Neural cell (in vitro differentiated cells): ENCODE measurements around the gene CHRM3.

Source experiments
- CTCF ChIP-seq: fragments of 450-650 bp; IDR thresholded peaks from 2 replicates; pipeline ENCODE4 v1.5.1; 2014; ENCODE audit warnings: antibody characterized with exemption, mild to moderate bottlenecking, moderate library complexity; ENCODE audit not compliant: poor library complexity, severe bottlenecking
- EP300 ChIP-seq: fragments of 450-650 bp; conservative IDR thresholded peaks from 2 replicates; pipeline ENCODE4 v1.6.1; 2014; ENCODE audit warnings: antibody characterized with exemption, mild to moderate bottlenecking, moderate library complexity; ENCODE audit not compliant: poor library complexity, severe bottlenecking
- EZH2 ChIP-seq: fragments of 200-600, 300-800 bp; shearing (Covaris generic), sonication (generic); IDR thresholded peaks from 2 replicates; pipeline ENCODE4 v1.6.1; 2014; ENCODE audit warnings: antibody characterized with exemption, low read length, borderline replicate concordance, mild to moderate bottlenecking; ENCODE audit not compliant: insufficient read depth, poor library complexity, severe bottlenecking
- MXI1 ChIP-seq: fragments of 450-650 bp; conservative IDR thresholded peaks from 2 replicates; pipeline ENCODE4 v1.6.1; 2014; ENCODE audit warnings: antibody characterized with exemption, mild to moderate bottlenecking; ENCODE audit not compliant: poor library complexity, severe bottlenecking
- RAD21 ChIP-seq: fragments of 450-650 bp; conservative IDR thresholded peaks from 2 replicates; pipeline ENCODE4 v1.6.1; 2014; ENCODE audit warnings: antibody characterized with exemption, mild to moderate bottlenecking, moderate library complexity
- REST ChIP-seq: IDR thresholded peaks from 2 replicates; pipeline ENCODE4 v1.6.1; 2012; ENCODE audit warnings: borderline replicate concordance
- TAF1 ChIP-seq: IDR thresholded peaks from 2 replicates; pipeline ENCODE4 v1.6.1; 2012; ENCODE audit warnings: low read depth

- no peak for TF ChIP-seq CTCF
- no peak for TF ChIP-seq RAD21
- no peak for TF ChIP-seq EP300
- no peak for TF ChIP-seq EZH2
- TF ChIP-seq TAF1: no peak
- TF ChIP-seq MXI1: no peak
- no peak for TF ChIP-seq REST
Measured at GRCh38 chr1:239421811-239422210, 35.4 kb downstream of the CHRM3 start.
